Measurements from ENCODE around the gene BTBD9. TPM values are rescaled to one million over a fixed set of nuclear protein-coding genes. Genes with fewer than 3 reads are reported as not detected.

BTBD9 gene
- total RNA-seq, 1 experiment from 2014 or later, result 8.9 TPM

DNA sequence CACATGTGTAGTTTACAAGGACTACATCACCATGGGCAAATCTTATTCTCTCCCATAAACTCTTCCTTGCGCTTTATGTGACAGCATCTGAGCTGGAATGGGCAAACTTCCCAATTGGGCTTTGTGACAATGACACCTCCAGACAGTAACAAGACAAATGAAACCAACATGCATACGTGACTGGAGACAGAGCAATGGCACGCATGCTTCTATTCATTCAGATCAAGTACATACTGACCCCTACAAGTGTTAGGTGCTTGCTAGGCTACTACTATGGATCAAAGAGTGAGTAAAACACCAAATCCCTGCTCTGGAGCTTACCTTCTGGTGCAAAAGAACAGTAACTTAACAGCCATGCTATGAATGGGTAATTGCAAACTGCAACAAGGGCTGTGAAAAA is 394.9 kb downstream of the BTBD9 start:
- Histone ChIP-seq H2BK5ac (ENCODE audit: insufficient read length, low read length) (no peak overlapping the region), H4K5ac (ENCODE audit: insufficient read length, low read depth, low read length) (no peak overlapping the region), H4K20me1 (ENCODE audit: control insufficient read depth, insufficient read depth, insufficient read length) (no peaks in the 10 kb centered on the region), H3K4me2 (ENCODE audit: insufficient read depth, insufficient read length, low read length) (no peak overlapping the region), H2BK120ac (ENCODE audit: low read depth, low read length, poor library complexity, severe bottlenecking) (no peak overlapping the region), H3K14ac (ENCODE audit: insufficient read depth, low read length) (no peak overlapping the region), H2BK15ac (ENCODE audit: low read depth, low read length) (no peak overlapping the region), H3K9ac (ENCODE audit: extremely low read depth, insufficient read length, low read length) (no peak overlapping the region), H3K79me2 (ENCODE audit: insufficient read depth, low read length) (no peaks in the 10 kb centered on the region), H3K23me2 (ENCODE audit: insufficient read length, low read depth, low read length, poor library complexity, severe bottlenecking) (no peaks in the 10 kb centered on the region), H3K23ac (ENCODE audit: insufficient read length, low read depth, low read length) (no peak overlapping the region), H2AFZ (ENCODE audit: low read length) (no peak overlapping the region), H3K4ac (ENCODE audit: low read depth, low read length) (no peak overlapping the region), H3K18ac (ENCODE audit: insufficient read length, low read depth, low read length) (no peak overlapping the region), H3K27me3 (ENCODE audit: insufficient read depth, low read length) (no peaks in the 10 kb centered on the region), H2BK20ac (ENCODE audit: low read depth, low read length, poor library complexity, severe bottlenecking) (no peak overlapping the region), H3K27ac (ENCODE audit: insufficient read length, low read depth, low read length) (no peak overlapping the region), H3K79me1 (ENCODE audit: insufficient read depth, low read depth, low read length, poor library complexity, severe bottlenecking) (no peaks in the 10 kb centered on the region), H2BK12ac (ENCODE audit: insufficient read length, low read depth, low read length) (no peak overlapping the region), H3K56ac (ENCODE audit: insufficient read length, low read depth, low read length) (no peak overlapping the region), H3K4me1 (ENCODE audit: insufficient read depth, low read length) (peaks cover 2% of the 10 kb centered on the region; the same call in 1 of the 2 replicates), H2AK5ac (ENCODE audit: insufficient read length, low read length) (no peak overlapping the region), H4K8ac (replicated peaks; ENCODE audit: insufficient read length, low read depth, low read length) (no peak overlapping the region), H3T11ph (ENCODE audit: low read length) (no peak overlapping the region), H3K9me3 (ENCODE audit: control insufficient read depth, low read depth, low read length) (no peaks in the 10 kb centered on the region), H4K91ac (ENCODE audit: insufficient read length, low read depth, low read length) (no peak overlapping the region)
- Mint-ChIP-seq H3K36me3 (ENCODE audit: insufficient read depth in 1 of 3, low read depth in 3 of 3) (no peaks in the 10 kb centered on the region), H3K27me3 (ENCODE audit: low read depth) (no peaks in the 10 kb centered on the region), H3K4me1 (peaks cover 15 to 24% of the 10 kb centered on the region in 2 experiments), H3K9me3 (no peaks in the 10 kb centered on the region), H3K27ac (peak overlapping the region in 1 of 3 experiments; percentile 29; a peak in 1 of 7 replicates), H3K4me3 (no peak overlapping the region)
- DNase-seq, result no peak
- WGBS (ENCODE audit: extremely low coverage, insufficient read length, low lambda C conversion rate), result no CpG with 5 or more reads among the region's 3 CpGs
- TF ChIP-seq, protein P1, sequence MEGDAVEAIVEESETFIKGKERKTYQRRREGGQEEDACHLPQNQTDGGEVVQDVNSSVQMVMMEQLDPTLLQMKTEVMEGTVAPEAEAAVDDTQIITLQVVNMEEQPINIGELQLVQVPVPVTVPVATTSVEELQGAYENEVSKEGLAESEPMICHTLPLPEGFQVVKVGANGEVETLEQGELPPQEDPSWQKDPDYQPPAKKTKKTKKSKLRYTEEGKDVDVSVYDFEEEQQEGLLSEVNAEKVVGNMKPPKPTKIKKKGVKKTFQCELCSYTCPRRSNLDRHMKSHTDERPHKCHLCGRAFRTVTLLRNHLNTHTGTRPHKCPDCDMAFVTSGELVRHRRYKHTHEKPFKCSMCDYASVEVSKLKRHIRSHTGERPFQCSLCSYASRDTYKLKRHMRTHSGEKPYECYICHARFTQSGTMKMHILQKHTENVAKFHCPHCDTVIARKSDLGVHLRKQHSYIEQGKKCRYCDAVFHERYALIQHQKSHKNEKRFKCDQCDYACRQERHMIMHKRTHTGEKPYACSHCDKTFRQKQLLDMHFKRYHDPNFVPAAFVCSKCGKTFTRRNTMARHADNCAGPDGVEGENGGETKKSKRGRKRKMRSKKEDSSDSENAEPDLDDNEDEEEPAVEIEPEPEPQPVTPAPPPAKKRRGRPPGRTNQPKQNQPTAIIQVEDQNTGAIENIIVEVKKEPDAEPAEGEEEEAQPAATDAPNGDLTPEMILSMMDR (conservative IDR thresholded peaks at IDR 0.05), result no peak

All from H9 (cell line).